ENCODE results near the gene TCHH.
"Not testable (repeated sequence)": the region's sequence is repeated elsewhere in the genome, so short reads cannot be mapped to it uniquely, and the experiment has no call there.

Gene TCHH

GRCh38 chr1:152110860-152111514 lies 4.3 kb downstream of the TCHH start:
- peak; percentile 65 for DNase-seq (ENCODE audit: low read depth)

GRCh38 chr1:152110365-152110859 lies 4.8 kb downstream of the TCHH start:
- peak; percentile 45 for DNase-seq (ENCODE audit: low read depth)

- DNase-seq (ENCODE audit: low read depth), result no peak
These were observed 5.3 kb downstream of the TCHH start for GRCh38 chr1:152109998-152110294.

DNA sequence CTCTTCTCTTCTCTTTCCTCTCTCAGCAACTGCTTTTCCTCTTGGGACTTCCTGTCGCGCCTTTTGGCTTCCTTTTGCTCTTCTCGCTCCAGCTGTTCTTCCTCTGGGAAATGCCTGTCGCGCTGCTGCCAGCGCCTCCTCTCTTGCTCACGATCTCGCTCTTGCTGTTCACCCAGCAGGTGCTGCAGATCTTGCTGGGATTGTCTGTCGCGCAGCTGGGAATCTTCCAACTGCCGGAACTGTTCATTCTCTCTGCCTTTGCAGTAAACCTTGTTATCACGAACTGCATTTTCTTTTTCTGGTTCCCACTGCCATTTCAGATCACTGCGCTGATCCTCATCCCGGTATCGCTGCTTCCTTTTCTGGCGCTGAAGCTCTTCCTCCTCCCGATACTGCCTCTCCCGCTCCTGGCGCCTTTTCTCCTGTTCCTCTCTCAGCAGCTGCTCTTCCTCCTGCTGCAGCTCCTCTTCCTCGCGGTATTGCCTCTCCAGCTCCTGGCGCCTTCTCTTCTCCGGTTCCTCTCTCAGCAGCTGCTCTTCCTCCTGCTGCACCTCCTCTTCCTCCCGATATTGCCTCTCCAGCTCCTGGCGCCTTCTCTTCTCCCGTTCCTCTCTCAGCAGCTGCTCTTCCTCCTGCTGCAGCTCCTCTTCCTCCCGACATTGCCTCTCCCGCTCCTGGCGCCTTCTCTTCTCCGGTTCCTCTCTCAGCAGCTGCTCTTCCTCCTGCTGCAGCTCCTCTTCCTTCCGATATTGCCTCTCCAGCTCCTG lies 5.8 kb downstream of the TCHH start:
- no peak for DNase-seq (ENCODE audit: low read depth)

- no peak for DNase-seq (ENCODE audit: low read depth)
These were observed 6.4 kb downstream of the TCHH start for GRCh38 chr1:152108882-152109222.

DNA sequence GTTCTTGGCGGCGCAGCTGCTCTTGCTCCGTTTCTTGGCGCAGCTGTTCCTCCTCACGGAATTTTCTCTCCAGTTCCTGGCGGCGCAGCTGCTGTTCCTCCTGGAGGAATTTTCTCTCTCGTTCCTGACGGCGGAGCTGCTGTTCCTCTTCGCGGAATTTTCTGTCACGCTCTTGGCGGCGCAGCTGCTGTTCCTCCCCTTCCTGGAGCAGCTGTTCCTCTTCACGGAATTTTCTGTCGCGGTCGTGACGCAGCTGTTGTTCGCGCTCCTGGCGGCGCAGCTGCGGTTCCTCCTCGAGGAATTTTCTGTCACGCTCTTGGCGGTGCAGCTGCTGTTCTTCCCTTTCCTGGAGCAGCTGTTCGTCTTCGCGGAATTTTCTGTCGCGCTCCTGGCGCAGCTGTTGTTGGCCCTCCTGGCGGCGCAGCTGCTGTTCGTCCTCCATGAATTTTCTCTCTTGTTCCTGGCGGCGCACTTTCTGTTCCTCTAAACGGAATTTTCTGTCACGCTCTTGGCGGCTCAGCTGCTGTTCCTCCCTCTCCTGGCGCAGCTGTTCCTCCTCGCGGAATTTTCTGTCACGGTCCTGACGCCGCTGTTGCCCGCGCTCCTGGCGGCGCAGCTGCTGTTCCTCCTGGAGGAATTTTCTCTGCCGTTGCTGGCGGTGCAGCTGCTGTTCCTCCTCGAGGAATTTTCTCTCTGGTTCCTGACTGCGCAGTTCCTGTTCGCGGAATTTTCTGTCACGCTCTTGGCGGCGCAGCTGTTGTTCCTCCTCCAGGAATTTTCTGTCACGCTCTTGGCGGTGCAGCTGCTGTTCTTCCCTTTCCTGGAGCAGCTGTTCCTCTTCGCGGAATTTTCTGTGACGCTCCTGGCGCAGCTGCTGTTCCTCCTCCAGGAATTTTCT lies 7.0 kb downstream of the TCHH start:
- DNase-seq (ENCODE audit: low read depth), result no peak

GRCh38 chr1:152107031-152107983 lies 7.9 kb downstream of the TCHH start:
- no peak for DNase-seq (ENCODE audit: low read depth)

GRCh38 chr1:152104854-152105253 lies 10.4 kb downstream of the TCHH start:
- DNase-seq (ENCODE audit: low read depth), result no peak

DNA sequence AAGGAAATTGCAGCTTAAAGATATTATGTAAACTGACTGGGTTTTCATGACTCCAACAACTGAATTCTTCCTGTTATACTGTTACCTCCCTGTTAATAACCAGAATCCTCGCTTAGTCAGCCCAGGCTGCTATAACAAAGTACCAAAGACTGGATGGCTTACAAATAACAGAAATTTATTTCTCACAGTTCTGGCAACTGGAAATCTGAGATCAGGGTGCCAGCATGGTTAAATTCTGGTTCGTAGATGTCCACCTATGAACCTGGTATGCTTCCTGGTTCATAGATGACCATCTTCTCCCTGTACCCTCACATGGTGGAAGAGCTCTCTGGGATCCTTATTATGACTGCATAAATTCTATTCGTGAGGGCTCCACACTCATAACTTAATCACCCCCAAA lies 18.3 kb downstream of the TCHH start:
- no peak for DNase-seq (ENCODE audit: low read depth)

GRCh38 chr1:152089014-152089674 lies 26.1 kb downstream of the TCHH start, which contains the start of gene TCHHL1:
TCHHL1 (minus strand) TSS chr1:152089064; CDS start chr1:152088143, 921 bp downstream.
- DNase-seq (ENCODE audit: low read depth), result no peak

DNA sequence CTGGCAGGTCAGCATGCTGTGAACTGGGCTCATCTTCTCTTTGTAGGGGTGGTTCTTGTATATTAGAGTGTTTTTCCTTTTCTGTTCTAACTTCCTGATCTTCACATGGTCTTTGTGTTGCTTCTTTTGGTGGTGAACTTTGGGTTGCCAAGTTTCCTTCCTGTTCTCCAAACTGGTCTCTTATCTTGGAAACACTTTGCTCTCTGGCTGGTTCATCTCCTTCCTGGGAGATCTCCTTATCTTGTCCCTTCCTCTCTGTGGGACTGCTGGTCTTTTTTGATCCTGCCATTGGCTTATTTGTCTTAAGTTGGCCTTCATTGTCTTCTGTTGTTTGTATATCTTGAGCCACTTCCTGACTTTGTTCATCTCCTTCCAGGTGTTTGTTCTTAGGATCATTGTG lies 28.5 kb downstream of the TCHH start:
- DNase-seq (ENCODE audit: low read depth), result no peak

DNA sequence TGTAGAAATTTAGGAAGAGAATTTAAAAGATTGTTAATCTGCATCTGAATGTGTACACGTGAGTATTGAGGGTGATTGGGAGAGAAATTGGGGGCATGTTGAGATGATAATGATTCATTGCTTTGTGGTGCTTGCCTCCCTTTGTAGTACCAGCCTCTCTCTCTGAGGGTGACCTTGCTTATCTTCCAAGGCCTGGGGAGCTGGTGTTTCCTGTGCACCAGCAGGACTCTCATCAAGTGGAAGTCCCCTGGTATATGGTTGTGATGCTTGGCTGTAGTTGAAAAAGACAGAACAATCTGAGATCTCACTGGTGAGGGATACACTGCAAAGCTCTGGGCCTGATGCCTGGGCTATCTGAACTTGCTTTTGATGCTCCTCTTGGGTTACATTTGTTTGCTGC lies 30.4 kb downstream of the TCHH start:
- no peak for DNase-seq (ENCODE audit: low read depth)

- not testable (repeated sequence) for DNase-seq (ENCODE audit: low read depth)
These were observed 34.2 kb downstream of the TCHH start for GRCh38 chr1:152081026-152081425.

DNA sequence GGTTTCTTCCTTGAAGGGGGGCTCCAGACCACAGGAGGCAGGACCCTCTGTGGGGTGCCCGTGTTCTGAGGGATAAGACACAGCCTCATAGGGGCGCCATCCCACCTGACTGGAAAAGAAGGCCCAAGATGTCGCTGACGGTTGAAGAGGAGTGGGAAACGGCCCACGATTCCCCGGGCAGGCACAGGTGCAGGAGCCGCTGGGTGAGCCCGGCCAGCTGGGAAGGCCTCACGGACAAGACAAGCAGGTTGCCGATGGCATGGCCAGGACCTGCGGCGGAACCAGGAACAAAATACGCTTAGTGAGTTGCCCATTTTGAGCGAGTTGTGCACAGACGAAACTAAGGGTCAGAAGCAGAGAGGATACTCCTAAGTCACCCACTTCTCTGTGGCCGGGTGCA lies 34.8 kb downstream of the TCHH start:
- not testable (repeated sequence) for DNase-seq (ENCODE audit: low read depth)

DNA sequence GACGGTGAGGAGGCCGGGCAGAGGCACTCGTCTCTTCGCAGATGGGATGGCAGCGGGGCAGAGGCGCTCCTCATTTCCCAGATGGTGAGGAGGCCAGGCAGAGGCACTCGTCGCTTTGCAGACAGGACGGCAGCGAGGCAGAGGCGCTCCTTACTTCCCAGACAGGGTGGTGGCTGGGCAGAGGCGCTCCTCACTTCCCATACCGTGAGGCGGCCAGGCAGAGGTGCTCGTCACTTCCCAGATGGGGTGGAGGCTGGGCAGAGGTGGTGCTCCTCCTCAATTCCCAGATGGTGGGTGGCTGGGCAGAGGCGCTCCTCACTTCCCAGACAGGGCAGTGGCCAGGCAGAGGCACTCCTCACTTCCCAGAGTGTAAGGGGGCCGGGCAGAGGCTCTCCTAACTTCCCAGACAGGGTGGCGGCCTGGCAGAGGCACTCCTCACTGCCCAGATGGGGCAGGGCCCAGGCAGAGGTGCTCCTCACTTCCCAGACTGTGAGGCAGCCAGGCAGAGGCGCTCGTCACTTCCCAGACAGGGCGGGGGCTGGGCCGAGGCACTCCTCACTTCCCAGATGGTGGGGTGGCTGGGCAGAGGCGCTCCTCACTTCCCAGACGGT lies 36.3 kb downstream of the TCHH start:
- no peak for DNase-seq (ENCODE audit: low read depth)

GRCh38 chr1:152072311-152072710 lies 42.9 kb downstream of the TCHH start:
- no peak for DNase-seq (ENCODE audit: low read depth)

DNA sequence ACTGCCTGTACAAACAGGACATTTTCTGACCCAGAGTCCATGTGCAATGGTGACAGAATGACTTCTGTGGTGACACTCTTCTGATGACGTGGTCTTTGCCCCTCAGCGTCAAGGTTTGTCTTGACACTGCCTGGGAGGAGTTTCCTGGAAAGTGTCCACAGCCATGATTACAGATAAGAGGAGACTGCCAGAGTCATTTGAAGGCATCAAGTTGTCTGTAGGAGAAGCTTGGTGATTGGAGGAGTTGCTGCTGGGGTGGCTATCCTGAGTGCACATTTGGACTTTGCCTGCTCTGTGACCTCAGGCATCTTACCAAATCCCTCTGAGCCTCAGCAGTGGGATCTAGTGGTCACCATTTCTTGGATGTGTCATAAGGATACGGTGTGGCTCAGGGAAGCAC lies 44.1 kb downstream of the TCHH start:
- no peak for DNase-seq (ENCODE audit: low read depth)

- no peak for DNase-seq (ENCODE audit: low read depth)
These were observed 47.3 kb downstream of the TCHH start for GRCh38 chr1:152067929-152068328.

DNA sequence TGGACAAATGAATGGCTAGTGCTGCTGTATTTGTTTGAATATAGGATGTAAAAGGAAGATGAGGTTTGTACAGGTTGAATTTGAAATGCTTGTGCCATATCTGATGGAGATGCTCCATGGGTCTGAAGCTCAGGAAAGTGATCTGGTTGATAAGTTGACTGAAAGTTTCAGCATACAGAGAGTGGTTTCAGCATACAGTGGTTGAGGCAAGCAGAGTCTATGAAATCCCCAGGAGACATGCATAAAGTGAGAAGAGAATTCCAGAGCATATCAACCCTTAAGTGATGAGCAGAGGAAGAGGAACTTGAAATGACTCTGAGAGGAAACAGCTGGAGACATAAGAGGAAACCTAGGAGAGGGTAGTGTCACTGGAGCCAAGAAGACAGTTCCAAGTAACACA lies 48.1 kb downstream of the TCHH start:
- DNase-seq (ENCODE audit: low read depth), result no peak

GRCh38 chr1:152061952-152062351 lies 53.3 kb downstream of the TCHH start:
- no peak for DNase-seq (ENCODE audit: low read depth)

Data from iris pigment epithelial cell (primary cell).